CD1c-positive myeloid dendritic cell (primary cell): Measurements from ENCODE around the gene TUBE1.
"Not testable (repeated sequence)": the region's sequence is repeated elsewhere in the genome, so short reads cannot be mapped to it uniquely, and the experiment has no call there.

Source experiments
- DNase-seq: peaks from one replicate; pipeline ENCODE4 v3.0.0-alpha.2; 2016; ENCODE audit errors: extremely low spot score

The TUBE1 gene

DNA sequence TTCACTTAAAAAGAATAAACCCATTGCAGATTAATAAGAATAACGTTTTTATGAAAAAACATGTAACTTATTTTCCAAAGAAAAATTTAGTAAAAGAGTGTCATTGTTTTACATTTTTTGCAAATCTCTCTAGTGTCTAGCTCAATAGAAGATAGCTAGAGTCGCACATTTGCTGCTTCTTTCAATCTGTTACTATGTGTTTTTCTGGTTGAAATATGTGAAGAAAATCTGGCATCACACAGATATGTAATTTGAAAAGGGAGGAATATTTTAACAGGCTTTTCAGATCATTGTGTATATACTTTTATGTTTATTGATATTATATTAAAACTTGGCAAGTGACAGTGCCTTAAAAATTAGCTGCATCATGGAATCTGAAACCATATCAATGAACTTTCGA, 24.3 kb downstream of the TUBE1 start:
- DNase-seq, result no peak

GRCh38 chr6:112061605-112062004, 25.7 kb downstream of the TUBE1 start:
- DNase-seq, result no peak

DNA sequence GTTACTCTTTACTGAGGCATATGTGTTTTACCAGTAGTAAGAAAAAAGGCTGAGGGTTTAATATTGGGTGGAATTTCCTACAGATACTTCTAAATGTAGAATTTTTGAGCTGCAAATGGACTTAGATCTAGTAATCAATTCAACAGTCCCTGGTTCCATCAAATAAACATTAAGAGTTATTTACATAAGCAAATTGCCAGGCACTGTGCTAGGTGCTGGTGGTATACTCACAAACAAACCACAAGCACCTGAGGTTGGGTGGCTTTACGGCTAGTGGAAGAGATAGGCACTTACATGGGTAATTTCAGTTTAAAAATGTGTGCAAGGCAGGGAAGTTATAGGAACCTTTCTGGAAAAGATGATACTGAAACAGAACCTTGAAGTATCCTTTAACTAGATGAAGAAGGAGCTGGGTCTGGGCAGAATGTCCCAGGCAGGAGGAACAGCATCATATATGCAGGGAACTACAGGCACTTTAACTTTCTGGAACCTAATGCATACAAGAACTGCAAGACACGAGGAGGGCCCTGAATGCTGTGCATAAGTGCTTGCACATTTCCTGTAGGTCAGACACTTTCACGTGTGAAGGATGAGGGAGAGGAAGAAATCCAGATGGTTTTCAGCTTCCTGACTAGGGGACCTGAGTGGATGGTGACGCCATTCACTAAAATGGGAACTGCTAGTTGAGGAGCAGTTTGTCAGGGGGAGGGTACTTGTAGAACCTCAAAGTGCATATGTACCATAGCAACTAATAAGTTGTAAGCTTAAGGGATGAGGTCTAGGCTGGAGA, 28.8 kb downstream of the TUBE1 start:
- DNase-seq, result peak; percentile 6

DNA sequence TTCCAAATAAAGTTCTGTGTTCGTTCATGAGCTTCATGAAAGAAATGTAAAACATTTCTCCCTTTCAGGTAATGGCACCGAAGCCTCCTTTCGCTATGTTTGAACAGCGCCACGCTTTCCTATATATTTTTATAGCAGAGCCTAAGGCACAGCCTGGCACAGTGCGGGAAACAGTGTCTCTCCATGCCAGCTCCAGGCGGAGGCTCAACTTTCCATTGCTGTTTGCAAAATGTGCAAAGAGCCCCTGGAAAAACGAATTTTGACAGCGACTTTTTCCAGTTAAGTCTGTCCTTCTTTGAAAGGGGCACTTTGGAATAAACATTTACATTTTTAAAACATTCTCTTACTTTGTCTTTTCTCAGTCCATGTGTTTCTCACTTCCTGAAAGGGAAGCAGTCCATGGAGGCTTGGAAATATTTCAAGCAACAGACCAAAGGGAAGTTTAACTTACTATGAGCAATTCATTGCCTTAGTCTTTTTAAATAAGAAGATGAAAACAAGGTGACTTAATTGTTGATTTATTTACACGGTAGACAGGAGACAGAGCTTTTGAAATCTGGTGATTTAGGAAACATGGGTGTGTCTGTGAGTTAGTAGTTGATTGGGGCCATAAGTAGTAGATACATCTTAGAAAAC, 32.6 kb downstream of the TUBE1 start:
- DNase-seq, result no peak

DNA sequence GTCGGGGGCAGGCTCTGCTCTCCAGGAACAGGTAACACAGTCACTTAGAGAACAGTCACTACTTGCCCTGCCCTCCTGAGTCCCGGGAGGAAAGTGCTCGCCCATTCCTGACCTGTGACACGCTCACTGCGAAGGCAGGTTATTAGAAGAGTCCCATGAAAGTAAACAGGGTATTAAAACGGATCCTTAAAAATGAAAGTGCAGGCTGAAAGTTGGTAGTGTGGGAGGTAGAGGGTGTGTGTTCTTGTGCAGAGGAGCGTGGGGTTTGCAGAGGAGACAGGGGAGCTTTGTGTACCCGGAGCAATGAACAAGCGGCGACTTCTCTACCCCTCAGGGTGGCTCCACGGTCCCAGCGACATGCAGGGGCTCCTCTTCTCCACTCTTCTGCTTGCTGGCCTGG, 33.3 kb downstream of the TUBE1 start, which contains the start of gene CCN6:
Gene CCN6, plus strand, starts transcription at position 104 of the 400 bp plus-strand sequence. Its CDS starts 254 bp downstream, at position 358.
- no peak for DNase-seq

DNA sequence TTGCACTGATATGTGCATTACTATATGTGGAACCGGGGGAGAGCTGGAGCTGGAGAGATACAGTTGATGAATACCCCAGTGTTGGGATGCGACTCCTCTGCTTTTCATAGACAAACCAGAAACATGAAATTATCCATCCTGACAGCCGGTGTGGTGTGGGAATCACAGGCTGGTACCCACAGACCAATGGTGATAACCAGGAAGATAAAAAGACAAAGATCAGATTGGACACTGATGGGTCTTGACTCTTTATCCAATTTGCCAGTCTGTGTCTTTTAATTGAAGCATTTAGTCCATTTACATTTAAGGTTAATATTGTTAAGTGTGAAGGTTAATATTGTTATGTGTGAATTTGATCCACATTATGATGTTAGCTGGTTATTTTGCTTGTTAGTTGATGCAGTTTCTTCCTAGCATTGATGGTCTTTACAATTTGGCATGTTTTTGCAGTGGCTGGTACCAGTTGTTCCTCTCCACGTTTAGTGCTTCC, 36.0 kb downstream of the TUBE1 start:
- DNase-seq, result not testable (repeated sequence)

- DNase-seq, result no peak
Measured at GRCh38 chr6:112050429-112050828, 36.9 kb downstream of the TUBE1 start.

DNA sequence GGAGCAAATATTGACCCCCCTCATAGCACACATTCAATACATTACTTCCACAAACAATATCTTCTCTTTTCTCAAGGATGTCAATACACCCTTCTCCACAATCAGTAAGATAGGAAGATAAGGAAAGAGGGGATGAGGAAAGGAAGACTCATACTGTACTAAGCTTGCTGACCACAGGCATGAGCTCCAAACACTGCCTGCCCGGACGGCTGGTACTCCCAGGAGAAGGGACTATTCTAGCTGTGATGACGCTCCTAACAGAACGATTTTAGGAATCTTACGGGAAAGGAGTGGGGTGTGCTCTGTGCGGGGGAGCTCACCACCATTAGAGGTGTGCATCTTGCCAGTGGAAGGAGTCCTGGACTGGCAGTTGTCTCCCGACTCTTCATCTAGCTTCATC, 37.3 kb downstream of the TUBE1 start:
- no peak for DNase-seq

GRCh38 chr6:112049026-112049799, 38.1 kb downstream of the TUBE1 start:
- no peak for DNase-seq

GRCh38 chr6:112047523-112047922, 39.8 kb downstream of the TUBE1 start:
- DNase-seq, result not testable (repeated sequence)

GRCh38 chr6:112044856-112045255, 42.4 kb downstream of the TUBE1 start:
- no peak for DNase-seq

- DNase-seq, result no peak
Measured at GRCh38 chr6:112044196-112044595, 43.1 kb downstream of the TUBE1 start.

GRCh38 chr6:112043032-112044007, 44.0 kb downstream of the TUBE1 start:
- peak; percentile 93 for DNase-seq

DNA sequence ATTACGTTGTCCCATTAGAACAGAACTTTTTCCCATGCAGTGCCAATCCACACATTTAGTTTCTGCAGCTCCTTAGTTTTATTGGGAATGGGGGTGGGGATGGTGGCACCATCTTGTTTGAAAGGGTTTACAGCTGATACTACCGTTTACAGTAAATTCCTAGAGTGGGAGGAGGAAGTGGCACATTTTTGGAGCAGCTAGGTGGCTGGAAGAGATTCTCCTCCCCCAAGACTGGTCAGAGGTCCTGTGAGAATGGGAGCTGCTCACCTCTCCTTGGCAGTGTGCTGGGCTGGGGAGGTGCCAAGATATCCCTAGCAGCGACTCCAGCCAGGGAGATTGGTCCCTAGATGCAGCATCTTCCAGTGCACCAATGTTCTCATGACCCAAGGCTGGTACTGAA, 45.7 kb downstream of the TUBE1 start:
- no peak for DNase-seq

DNA sequence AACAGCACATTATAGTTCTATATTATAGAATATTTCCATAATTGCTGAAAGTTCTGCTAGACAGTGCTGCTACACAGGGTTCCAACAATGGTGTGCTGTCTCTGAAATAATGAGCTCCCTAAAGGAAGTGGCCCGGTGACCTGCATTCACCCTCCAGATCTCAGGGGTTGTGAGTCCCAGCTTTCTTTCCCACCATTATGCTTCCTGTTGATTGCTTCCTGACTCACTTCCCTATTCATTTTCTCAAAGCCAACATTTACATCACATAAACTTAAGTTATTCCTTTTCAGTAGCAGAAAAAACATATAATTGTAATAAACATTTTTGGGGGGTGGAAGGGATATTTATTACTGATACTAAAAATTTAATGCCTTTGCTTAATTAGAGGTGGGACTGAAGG, 46.3 kb downstream of the TUBE1 start:
- DNase-seq, result peak; percentile 31

- DNase-seq, result no peak
Measured at GRCh38 chr6:112039431-112039770, 47.9 kb downstream of the TUBE1 start.

- DNase-seq, result no peak
Measured at GRCh38 chr6:112038756-112039430, 48.4 kb downstream of the TUBE1 start.

DNA sequence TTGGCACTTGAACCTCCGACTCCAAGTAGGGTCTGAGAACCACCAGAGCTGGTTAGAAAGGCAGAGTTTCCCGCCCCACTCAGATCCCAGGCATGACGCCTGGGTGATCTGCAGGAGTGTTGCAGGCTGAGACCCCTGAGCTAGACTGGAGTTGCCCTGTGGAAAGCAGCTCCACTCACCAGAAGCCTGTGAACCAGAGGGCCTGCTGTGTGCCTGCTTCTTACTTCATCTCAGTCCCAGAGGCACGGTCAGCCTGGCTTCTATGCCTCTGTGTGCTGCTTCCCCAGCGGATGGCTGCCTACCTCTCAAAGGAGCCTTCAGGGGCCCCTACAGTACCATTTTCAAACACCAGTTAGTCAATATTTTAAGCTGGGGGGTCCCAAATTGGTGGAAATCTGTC, 49.0 kb downstream of the TUBE1 start:
- DNase-seq, result no peak

GRCh38 chr6:112037783-112038216, 49.5 kb downstream of the TUBE1 start:
- peak; percentile 45 for DNase-seq

- no peak for DNase-seq
Measured at GRCh38 chr6:112036088-112036637, 51.1 kb downstream of the TUBE1 start.
